IMR-90 (cell line): ENCODE results near the gene RAPGEF1.

Experiments used
- BHLHE40 ChIP-seq: fragments of 150-350 bp; IDR thresholded peaks from 2 replicates; pipeline ENCODE4 v1.6.1; 2016; ENCODE audit warnings: mild to moderate bottlenecking, low read depth, low read length
- CEBPB ChIP-seq: IDR thresholded peaks from 2 replicates; pipeline ENCODE4 v1.6.1; 2012; ENCODE audit warnings: low read depth, low read length, improper control_type of control experiment
- MAZ ChIP-seq: IDR thresholded peaks from 2 replicates; pipeline ENCODE4 v1.6.1; 2012; ENCODE audit warnings: low read depth, mild to moderate bottlenecking, low read length, improper control_type of control experiment, moderate library complexity, borderline replicate concordance
- NFE2L2 ChIP-seq: fragments of 150-350 bp; IDR thresholded peaks from 2 replicates; pipeline ENCODE4 v1.6.1; 2016; ENCODE audit warnings: low read depth, mild to moderate bottlenecking, low read length
- POLR2A ChIP-seq: IDR thresholded peaks from 2 replicates; pipeline ENCODE4 v1.6.1; 2012; ENCODE audit warnings: mild to moderate bottlenecking, low read depth, low read length
- RCOR1 ChIP-seq: IDR thresholded peaks from 2 replicates; pipeline ENCODE4 v1.6.1; 2012; ENCODE audit warnings: mild to moderate bottlenecking, low read length, improper control_type of control experiment; ENCODE audit not compliant: insufficient replicate concordance
- RFX5 ChIP-seq: IDR thresholded peaks from 2 replicates; pipeline ENCODE4 v1.8.0; 2012; ENCODE audit warnings: low read depth, mild to moderate bottlenecking, low read length, moderate library complexity
- SMC3 ChIP-seq: fragments of 150-350 bp; IDR thresholded peaks from 2 replicates; pipeline ENCODE4 v1.6.1; 2016; ENCODE audit warnings: low read depth, mild to moderate bottlenecking, antibody characterized with exemption, low read length, moderate library complexity
- TF ChIP-seq, protein P1 (sequence below): conservative IDR thresholded peaks from 2 replicates; pipeline ENCODE4 v1.5.1; 2012; ENCODE audit warnings: mild to moderate bottlenecking, low read depth, low read length, improper control_type of control experiment

DNA sequence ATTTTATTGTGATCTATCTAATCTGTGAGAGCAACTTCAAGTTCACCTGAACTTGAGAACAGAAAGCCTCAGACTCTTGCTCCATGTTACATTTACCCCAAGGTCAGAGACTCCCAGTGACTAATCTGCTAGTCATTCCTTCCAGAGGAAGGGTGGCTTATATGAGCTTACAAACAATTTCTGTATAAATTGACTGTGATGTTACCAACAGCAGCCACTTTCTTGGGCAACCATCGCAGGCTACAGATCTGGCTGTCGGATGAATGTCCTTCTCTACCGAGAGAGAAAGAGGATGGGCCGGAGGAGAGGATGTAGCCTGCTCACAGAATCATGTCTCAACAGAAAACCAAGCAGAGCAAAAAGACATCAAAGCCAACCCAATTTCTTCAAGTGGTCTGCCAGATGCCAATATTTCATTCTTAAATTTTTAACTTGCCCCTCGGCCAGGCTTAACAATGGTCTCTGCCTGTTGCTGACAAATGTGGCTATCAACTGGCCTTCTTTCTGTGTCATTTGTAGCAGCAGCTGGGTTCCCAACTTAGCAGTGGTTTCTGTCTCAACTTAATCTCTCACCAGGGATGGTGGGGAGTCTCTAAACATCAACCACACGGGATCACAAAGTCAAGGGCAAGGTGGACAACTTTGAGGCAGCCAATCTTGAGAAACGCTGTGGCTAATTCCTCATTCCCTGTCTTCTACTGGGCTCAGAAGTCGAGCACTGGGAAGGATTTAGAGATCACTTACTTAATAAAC is 81.3 kb downstream of the RAPGEF1 start:
- TF ChIP-seq RCOR1, result no peak
- TF ChIP-seq BHLHE40, result no peak
- TF ChIP-seq POLR2A, result peak; percentile 78
- TF ChIP-seq, protein P1, sequence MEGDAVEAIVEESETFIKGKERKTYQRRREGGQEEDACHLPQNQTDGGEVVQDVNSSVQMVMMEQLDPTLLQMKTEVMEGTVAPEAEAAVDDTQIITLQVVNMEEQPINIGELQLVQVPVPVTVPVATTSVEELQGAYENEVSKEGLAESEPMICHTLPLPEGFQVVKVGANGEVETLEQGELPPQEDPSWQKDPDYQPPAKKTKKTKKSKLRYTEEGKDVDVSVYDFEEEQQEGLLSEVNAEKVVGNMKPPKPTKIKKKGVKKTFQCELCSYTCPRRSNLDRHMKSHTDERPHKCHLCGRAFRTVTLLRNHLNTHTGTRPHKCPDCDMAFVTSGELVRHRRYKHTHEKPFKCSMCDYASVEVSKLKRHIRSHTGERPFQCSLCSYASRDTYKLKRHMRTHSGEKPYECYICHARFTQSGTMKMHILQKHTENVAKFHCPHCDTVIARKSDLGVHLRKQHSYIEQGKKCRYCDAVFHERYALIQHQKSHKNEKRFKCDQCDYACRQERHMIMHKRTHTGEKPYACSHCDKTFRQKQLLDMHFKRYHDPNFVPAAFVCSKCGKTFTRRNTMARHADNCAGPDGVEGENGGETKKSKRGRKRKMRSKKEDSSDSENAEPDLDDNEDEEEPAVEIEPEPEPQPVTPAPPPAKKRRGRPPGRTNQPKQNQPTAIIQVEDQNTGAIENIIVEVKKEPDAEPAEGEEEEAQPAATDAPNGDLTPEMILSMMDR, result no peak
- TF ChIP-seq CEBPB, result peak; percentile 94
- 0 out of 2 replicates have a peak, but pooled peaks have one; percentile 16 for TF ChIP-seq NFE2L2
- TF ChIP-seq MAZ, result no peak
- TF ChIP-seq RFX5, result no peak
- TF ChIP-seq SMC3, result peak; percentile 17; the same call in 1 of the 2 replicates
